HG03565 (cell line): ENCODE measurements around the gene TMEM272.

Source experiments
- ATAC-seq: cut with Tn5 transposase; IDR thresholded peaks from one replicate; pipeline ENCODE4 v1.9.1; 2021; ENCODE audit warnings: mild to moderate bottlenecking, moderate library complexity; ENCODE audit not compliant: unreplicated experiment

Gene TMEM272

DNA sequence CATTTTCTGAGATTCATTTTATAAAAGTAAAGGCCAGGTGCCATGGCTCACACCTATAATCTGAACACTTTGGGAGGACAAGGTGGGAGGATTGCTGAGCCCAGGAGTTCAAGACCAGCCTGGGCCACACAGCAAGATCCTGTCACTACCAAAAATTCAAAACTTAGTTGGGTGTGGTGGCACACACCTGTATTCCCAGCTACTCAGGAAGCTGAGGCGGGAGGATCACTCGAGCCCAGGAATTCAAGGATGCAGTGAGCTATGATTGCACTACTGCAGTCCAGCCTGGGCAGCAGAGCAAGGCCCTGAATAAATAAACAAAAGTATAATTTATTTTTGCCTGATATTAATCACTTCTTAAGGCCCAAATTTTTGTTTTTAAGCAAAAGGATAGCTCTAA lies 81.5 kb downstream of the TMEM272 start:
- ATAC-seq = no peak
